ENCODE measurements around the gene ASTN2.

DNA sequence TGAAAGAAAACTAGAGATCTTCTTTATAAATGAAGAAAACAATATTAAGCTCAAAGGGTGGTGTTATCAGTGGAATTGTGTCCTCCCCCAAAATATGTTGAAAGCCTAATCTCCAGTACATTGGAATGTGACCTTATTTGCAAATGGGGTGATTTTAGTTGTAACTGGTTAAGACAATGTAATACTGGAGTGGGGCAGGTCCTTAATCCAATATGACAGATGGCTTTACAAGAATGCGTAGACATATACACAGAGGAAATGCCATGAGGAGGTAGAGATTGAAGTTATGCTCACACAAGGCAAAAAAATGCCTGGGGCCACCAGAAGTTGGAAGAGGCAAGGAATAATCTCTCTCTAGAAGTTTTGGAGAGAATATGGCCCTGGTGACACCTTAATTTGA, 741.5 kb downstream of the ASTN2 start:
- TF ChIP-seq TAF1 (IDR thresholded peaks at IDR 0.05; ENCODE audit: borderline replicate concordance, insufficient read depth, low read length) = no peak
- TF ChIP-seq, protein P1, sequence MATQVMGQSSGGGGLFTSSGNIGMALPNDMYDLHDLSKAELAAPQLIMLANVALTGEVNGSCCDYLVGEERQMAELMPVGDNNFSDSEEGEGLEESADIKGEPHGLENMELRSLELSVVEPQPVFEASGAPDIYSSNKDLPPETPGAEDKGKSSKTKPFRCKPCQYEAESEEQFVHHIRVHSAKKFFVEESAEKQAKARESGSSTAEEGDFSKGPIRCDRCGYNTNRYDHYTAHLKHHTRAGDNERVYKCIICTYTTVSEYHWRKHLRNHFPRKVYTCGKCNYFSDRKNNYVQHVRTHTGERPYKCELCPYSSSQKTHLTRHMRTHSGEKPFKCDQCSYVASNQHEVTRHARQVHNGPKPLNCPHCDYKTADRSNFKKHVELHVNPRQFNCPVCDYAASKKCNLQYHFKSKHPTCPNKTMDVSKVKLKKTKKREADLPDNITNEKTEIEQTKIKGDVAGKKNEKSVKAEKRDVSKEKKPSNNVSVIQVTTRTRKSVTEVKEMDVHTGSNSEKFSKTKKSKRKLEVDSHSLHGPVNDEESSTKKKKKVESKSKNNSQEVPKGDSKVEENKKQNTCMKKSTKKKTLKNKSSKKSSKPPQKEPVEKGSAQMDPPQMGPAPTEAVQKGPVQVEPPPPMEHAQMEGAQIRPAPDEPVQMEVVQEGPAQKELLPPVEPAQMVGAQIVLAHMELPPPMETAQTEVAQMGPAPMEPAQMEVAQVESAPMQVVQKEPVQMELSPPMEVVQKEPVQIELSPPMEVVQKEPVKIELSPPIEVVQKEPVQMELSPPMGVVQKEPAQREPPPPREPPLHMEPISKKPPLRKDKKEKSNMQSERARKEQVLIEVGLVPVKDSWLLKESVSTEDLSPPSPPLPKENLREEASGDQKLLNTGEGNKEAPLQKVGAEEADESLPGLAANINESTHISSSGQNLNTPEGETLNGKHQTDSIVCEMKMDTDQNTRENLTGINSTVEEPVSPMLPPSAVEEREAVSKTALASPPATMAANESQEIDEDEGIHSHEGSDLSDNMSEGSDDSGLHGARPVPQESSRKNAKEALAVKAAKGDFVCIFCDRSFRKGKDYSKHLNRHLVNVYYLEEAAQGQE (IDR thresholded peaks at IDR 0.05; ENCODE audit: insufficient read depth in 1 of 2, low read depth in 2 of 2, low read length in 2 of 2) = no peak

All from PFSK-1 (cell line).